GM19025 (cell line): ENCODE results near the gene KRT39.
"Not testable (repeated sequence)": the region's sequence is repeated elsewhere in the genome, so short reads cannot be mapped to it uniquely, and the experiment has no call there.

Source experiments
- ATAC-seq: cut with Tn5 transposase; IDR thresholded peaks from one replicate; pipeline ENCODE4 v1.9.1; 2021; ENCODE audit warnings: mild to moderate bottlenecking, low read depth, moderate library complexity; ENCODE audit not compliant: unreplicated experiment

The KRT39 gene

GRCh38 chr17:40966848-40967247, at the start of gene KRT39:
KRT39 (minus strand) TSS chr17:40966948; CDS start chr17:40966856, 92 bp downstream.
- ATAC-seq: no peak

- no peak for ATAC-seq
These were observed 48.7 kb upstream of the KRT39 start for GRCh38 chr17:41015454-41015853.

DNA sequence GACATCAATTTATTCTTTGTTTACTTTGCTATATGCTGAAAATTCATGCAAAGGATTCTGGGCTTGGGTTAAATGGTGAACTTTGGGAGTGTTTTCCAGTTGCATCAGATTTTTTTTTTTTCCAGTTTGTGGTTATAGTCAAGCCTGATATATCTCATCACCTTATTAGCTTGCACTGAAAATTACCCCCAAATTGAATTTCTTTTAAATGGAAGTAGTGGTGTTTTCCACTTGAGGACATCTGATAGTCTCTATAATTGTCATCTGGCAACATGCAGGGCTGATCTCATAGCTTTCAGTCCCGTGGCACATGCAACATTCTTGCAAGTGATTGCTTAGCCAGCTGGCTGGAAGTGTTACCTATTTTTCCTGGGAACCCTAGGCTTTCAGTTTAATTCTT, 46.9 kb upstream of the KRT39 start:
- ATAC-seq: no peak

DNA sequence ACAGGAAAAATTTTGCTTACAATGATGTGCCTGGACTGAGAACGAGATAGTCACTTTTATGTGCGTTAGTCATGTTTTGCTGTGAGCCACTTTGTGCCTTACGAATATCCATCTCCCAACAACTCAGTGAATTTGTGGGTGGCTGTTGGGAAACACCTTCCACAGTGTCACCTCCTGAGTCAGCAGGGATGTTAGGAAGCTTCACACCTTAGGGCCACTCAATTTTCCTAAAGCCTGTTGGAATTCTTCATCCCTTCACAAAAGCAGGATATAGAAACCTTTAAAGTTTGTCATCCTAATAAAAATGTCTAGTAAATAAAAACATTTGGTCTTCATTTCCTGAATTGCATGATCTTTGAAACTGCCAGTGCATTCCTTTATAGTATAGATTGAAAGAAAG, 46.4 kb upstream of the KRT39 start:
- ATAC-seq: no peak

DNA sequence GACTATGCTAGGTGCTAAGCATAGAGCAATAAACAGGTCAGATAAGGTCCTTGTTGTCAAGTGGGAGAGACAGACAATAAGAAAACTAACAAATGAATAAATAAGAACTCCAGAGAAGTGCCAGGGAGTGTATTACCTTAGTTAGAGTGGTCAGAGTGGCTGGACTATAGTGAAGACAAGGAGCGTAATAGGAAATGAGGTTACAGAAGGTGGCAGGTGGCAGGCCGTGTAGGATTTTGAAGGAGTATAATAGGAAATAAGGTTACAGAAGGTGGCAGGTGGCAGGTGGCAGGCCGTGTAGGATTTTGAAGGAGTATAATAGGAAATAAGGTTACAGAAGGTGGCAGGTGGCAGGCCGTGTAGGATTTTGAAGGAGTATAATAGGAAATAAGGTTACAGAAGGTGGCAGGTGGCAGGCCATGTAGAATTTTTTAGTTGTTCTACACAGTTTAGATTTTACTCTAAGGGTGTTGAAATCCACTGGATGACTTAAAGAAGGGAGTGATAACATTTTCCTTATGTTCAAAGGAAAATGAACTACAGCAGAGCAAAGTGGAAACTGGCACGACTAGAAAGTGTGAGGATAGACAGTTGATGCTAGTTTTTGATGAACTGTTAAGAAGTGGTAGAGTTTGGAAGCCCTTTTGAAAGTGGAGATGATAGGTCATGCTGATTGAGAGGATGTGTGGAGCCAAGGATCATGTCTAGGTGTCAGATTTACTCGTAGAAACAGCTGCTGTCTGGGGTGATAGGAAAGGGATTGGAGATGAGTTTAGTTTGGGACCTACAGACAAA, 45.8 kb upstream of the KRT39 start:
- no peak for ATAC-seq

DNA sequence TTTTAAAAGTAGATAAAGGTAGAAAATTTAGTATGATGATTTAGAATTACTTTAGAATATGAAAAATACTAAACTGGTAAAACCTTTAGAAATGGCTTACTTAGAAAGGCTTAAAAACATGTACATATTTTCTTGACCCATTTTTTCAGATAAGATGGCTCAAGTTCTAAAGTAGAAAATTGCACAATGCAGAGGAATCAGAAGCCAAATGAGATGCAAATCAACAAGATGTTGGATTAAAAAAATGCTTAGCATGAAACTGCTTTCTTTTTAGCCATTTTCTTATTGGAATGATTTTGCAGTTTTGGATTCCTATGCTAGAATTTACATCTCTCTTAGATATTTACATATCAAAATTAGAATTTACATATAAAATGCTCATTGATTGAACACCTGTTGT, 43.7 kb upstream of the KRT39 start:
- no peak for ATAC-seq

- ATAC-seq: no peak
These were observed 43.2 kb upstream of the KRT39 start for GRCh38 chr17:41009936-41010335.

DNA sequence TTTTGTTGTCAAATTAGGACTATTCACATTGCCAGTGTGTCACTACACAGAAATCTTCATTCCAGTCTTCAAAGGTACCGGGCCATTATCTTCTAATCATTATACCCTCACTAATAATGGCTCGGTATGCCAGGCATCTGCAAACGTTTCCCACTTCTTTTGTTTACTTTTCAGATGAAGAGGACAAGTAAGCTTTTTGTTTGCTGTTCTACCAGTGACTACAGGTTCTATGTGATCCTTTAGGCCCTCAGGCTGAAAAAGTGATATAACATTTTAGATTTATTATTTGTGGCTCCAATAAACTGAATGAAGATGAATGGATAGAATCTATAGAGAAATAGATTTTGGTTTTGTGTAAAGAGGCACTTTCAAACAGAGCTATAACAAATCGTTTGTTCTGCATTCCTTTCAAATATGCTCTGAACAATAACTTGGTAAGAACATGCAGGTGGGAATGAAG, 42.6 kb upstream of the KRT39 start:
- ATAC-seq: no peak

- no peak for ATAC-seq
These were observed 42.1 kb upstream of the KRT39 start, which contains the start of gene KRTAP3-1 for GRCh38 chr17:41008811-41009210. KRTAP3-1 (minus strand) TSS chr17:41009128; CDS start chr17:41009074, 54 bp downstream.

- ATAC-seq: no peak
These were observed 37.6 kb upstream of the KRT39 start for GRCh38 chr17:41004397-41004796.

GRCh38 chr17:41003926-41004325, 37.2 kb upstream of the KRT39 start:
- no peak for ATAC-seq

DNA sequence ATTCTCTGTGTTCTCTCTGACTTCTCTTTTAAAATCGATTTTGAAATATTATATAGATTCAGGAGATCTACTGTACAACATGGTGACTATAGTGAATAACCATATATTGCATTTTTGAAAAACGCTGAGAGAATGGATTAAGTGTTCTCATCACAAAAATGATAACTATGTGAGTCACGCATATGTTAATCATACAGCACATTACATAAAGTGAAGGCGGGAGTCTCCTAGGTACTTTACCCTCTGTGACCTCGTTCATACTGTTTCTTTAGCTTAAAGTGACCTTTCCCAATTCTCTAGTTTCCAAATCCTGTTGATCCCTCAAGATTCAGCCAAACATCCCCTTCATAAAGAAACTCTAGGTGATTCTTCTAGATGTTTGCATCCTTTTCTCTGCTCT, 36.1 kb upstream of the KRT39 start:
- no peak for ATAC-seq

GRCh38 chr17:41001795-41002194, 35.0 kb upstream of the KRT39 start:
- ATAC-seq: no peak

- not testable (repeated sequence) for ATAC-seq
These were observed 32.8 kb upstream of the KRT39 start, which contains the start of gene KRTAP3-2 for GRCh38 chr17:40999563-40999962. KRTAP3-2 (minus strand) TSS chr17:40999906; CDS start chr17:40999853, 53 bp downstream.

DNA sequence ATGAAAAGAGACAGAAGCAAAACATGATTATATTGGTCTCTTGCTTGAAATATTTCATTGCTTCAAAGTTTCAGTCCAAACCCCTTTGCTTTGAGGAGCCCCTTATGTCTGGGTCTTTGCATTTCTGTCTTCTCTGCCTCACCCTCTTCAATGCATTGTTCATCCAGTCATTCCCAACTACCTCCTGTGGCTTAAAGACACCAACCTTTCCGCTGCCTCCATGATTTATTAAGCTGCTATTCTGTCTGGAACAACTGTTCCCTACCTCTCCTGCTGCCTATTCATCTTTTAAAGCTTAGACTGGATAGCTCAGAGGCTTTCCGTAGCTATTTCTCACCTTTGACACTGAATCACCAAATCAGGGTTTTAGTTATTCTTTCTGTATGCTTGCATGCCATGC, 30.6 kb upstream of the KRT39 start:
- no peak for ATAC-seq

DNA sequence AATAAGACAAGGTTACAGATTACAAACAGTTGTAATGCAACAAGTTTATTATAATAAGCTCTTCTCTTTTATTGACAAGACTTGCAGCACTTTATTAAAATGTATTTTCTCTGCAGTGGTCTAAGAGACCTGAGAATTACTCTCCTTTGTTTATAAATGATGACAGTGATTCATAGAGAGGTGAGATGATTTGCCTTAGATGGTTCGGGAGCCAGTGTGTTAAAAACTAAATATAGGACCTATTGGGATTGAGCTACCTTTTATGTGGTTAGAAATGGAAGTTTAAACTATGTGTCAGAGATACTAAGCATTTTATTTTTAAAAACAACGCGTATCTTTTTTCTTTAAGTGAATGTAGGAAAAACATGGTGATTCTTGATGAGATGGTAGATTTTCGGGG, 30.1 kb upstream of the KRT39 start:
- ATAC-seq: no peak

DNA sequence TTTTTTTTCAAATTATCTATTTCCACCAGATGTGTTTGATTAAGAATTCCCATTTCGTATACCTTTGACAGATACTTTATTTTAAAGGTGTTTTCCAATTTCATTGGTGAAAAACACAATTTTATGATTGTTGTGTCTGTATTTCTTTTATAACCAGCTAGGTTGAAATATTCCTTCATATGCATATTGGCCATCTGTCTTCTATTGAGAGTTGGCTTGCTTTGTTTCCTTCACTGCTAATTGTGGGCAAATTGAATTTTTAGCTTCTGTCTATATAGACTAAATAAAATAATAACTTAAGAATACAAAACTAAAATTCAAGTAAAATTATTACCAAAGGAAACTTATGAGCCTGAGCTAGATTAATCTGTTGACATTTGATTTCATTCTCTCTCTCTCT, 28.4 kb upstream of the KRT39 start:
- no peak for ATAC-seq

GRCh38 chr17:40993839-40994238, 27.1 kb upstream of the KRT39 start, which contains the start of gene KRTAP3-3:
KRTAP3-3 (minus strand) TSS chr17:40994164; CDS start chr17:40994097, 67 bp downstream.
- ATAC-seq: no peak

- no peak for ATAC-seq
These were observed 26.3 kb upstream of the KRT39 start for GRCh38 chr17:40993084-40993483.

GRCh38 chr17:40992666-40993065, 25.9 kb upstream of the KRT39 start:
- no peak for ATAC-seq

GRCh38 chr17:40986920-40987319, 20.2 kb upstream of the KRT39 start:
- no peak for ATAC-seq

- no peak for ATAC-seq
These were observed 17.5 kb upstream of the KRT39 start, which contains the start of gene KRT40 for GRCh38 chr17:40984226-40984625. KRT40 (minus strand) TSS chr17:40984326; CDS start chr17:40984273, 53 bp downstream.
